ENCODE results near the gene EXOC3L4.
"Not testable (repeated sequence)": the region's sequence is repeated elsewhere in the genome, so short reads cannot be mapped to it uniquely, and the experiment has no call there.

Gene EXOC3L4

GRCh38 chr14:103135333-103136260 lies 41.1 kb downstream of the EXOC3L4 start:
- DNase-seq: no peak

- DNase-seq: no peak
These were observed 42.1 kb downstream of the EXOC3L4 start for GRCh38 chr14:103136388-103137271.

GRCh38 chr14:103137689-103138300 lies 43.3 kb downstream of the EXOC3L4 start:
- DNase-seq: no peak

DNA sequence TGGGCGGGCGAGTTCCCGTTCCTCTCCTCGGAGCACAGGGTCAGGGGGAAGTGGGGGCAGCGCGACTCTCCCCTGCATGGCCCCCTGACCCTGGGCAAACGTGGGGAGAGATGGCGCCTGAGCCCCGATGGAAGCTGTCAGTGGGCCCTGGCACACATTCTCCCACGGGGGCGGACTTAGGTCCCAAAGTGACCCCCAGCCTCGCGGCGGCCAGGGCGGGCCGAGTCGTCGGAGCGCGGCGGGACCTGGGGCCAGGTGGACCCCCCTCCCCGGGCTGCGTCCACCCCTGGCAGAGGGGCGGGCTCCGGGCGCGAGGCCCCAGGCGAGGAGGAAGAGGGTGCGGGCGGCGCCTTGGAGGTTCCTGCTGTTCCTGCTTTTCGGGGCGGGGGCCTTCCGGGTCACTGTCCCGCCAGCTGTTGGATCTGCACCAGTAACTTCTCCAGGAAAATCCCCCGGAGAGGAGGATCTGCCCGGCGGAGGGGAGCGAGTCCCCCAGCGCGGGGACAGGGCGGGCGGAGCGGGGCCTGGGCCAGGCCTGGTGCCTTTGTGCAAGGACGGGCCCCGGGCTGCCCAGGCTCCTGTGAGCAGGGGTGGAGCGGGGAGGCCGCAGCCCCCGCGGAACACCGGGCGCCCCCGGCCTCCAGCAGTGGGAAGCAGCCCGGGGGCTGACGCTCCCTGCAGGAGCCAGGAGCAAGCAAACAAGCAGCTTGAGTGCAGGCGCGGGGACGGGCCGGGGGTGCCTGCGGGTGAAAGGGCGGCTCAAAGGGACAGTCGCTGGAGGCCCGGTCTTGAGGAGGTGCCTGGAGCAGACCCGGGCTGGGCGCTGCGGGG lies 44.0 kb downstream of the EXOC3L4 start:
- DNase-seq: no peak

GRCh38 chr14:103139132-103140025 lies 44.9 kb downstream of the EXOC3L4 start:
- no peak for DNase-seq

- no peak for DNase-seq
These were observed 46.0 kb downstream of the EXOC3L4 start for GRCh38 chr14:103140316-103141109.

- DNase-seq: no peak
These were observed 46.7 kb downstream of the EXOC3L4 start for GRCh38 chr14:103141117-103141796.

DNA sequence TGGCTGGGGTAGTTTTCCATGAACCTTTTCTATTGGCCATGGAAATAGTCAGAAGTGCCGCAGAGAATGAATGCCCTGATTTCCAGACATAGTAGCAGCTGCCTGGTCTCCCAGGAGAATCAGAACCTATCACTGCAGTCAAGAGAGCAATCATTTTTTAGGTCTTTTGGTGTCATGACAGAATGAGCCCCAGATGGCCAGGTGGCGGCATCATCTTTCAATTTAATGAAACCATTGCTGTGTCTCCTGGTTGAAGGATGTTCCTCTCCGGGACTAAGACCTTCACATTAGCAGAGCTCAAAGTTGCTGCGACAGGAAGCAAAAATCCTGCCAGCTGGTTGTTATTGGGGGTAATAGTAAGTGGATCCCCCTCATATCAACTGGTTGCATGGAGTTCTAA lies 47.5 kb downstream of the EXOC3L4 start:
- DNase-seq: no peak

GRCh38 chr14:103142721-103143302 lies 48.3 kb downstream of the EXOC3L4 start:
- no peak for DNase-seq

DNA sequence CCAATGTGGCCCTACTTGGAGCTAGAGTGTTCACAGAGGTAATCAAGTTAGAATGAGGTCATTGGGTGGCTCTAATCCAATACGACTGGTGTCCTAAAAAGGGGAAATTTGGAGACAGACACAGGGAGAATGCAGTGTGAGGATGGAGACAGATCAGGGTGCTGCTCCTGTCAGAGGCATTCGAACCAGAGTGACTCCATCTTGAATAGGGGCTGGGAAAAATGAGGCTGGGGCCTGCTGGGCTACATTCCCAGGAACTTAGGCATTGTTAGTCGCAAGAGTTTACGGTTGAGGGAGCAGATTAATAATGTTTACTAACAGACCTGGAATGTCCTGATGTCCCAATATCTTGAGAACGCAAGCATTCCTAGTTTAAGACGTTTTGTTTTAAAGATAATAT lies 49.0 kb downstream of the EXOC3L4 start:
- no peak for DNase-seq

- DNase-seq: no peak
These were observed 49.6 kb downstream of the EXOC3L4 start for GRCh38 chr14:103144085-103144484.

DNA sequence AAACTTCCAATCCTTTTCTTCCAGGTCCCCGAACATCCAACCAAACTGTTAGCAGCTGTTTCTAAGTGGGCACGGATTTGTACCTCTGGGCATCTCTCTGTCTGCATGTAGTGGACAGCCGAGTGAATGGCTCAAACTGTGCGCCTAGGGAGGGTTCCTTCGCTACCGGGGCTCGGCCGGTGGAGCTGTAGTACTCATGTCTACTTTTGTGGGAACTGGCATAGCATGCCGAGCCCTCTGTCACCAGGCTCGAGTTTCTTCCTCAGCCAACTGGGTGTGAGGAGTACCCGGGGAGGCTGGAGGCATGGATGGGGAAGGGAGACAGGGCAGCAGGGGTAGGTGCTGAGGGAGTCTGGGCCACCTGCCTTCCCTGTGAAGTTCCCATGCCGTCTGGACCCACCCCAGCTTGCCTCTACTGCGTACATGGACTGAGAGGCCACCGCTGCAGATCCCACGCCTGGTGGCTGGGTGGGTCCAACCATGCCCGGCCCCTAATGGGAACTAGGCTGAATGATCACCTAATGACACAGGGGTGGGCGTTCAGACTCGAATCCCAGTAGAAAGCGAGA lies 51.7 kb downstream of the EXOC3L4 start:
- no peak for DNase-seq

GRCh38 chr14:103149351-103150237 lies 55.1 kb downstream of the EXOC3L4 start:
- DNase-seq: peak; percentile 90

- DNase-seq: no peak
These were observed 56.9 kb downstream of the EXOC3L4 start for GRCh38 chr14:103151270-103151945.

- no peak for DNase-seq
These were observed 60.5 kb downstream of the EXOC3L4 start for GRCh38 chr14:103155010-103155409.

DNA sequence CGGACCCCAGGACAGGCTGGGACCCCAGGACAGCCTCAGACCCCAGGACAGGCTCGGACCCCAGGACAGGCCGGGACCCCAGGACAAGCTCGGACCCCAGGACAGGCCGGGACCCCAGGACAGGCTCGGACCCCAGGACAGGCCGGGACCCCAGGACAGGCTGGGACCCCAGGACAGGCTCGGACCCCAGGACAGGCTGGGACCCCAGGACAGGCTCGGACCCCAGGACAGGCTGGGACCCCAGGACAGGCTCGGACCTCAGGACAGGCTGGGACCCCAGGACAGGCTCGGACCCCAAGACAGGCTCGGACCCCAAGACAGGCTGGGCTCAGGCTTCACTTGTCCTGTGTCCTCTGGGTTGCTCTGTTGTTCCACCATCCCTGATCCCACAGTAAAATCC lies 60.9 kb downstream of the EXOC3L4 start:
- not testable (repeated sequence) for DNase-seq

DNA sequence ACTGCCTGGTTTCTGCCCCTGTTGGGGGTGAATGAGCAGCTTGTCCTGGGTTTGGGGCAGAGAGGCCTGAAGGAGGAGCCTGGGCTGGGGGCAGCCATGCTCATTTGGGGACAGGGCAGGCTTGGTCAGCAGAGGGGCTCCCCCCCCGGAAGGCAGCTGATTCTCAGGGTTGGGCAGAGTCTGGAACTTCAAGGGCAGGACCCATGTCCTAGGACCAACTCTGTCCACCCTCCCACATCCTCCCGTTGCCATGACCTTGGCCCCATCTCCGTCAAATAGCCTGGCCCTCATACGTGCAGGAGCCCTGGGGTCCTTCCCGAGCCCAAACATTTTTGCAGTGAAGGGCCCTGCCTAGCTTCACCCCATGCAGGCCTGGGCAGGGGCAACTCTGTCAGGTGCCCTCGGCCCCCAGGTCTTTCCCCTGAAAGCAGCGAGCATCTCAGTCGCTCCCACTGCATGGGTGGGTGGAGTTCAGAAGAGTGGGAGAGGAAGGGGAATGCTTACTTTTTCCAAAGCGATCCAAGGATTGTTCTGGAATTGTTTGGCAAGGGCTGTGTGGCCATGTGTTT lies 61.4 kb downstream of the EXOC3L4 start:
- DNase-seq: no peak
